ENCODE data around the gene CHST14. TPM values are rescaled to one million over a fixed set of nuclear protein-coding genes. Genes with fewer than 3 reads are reported as not detected.

The CHST14 gene
- total RNA-seq, 3 donors from 2014 or later: 6.2 to 7.1 (median 7.0) TPM

GRCh38 chr15:40464595-40465185 lies 6.1 kb upstream of the CHST14 start:
- Mint-ChIP-seq H3K4me3 (no peak overlapping the region), H3K4me1 (ENCODE audit: low read depth) (peaks cover 11% of the 10 kb centered on the region), H3K9me3 (no peaks in the 10 kb centered on the region), H3K27me3 (ENCODE audit: low read depth) (no peaks in the 10 kb centered on the region), H3K36me3 (ENCODE audit: insufficient read depth) (peaks cover 15% of the 10 kb centered on the region)
- DNase-seq (no peak), ATAC-seq (no peak)

- ATAC-seq: no peak
- peaks cover 16% of the 10 kb centered on the region for H3K4me1 Mint-ChIP-seq (ENCODE audit: low read depth)
- DNase-seq: no peak
- peaks cover 15% of the 10 kb centered on the region for H3K36me3 Mint-ChIP-seq (ENCODE audit: insufficient read depth)
- H3K27me3 Mint-ChIP-seq (ENCODE audit: low read depth): no peaks in the 10 kb centered on the region
- no peak overlapping the region for H3K4me3 Mint-ChIP-seq
- no peaks in the 10 kb centered on the region for H3K9me3 Mint-ChIP-seq
Observed at GRCh38 chr15:40465939-40466338, 4.8 kb upstream of the CHST14 start.

- ATAC-seq: no peak
- peaks cover 15% of the 10 kb centered on the region for H3K36me3 Mint-ChIP-seq (ENCODE audit: insufficient read depth)
- H3K9me3 Mint-ChIP-seq: no peaks in the 10 kb centered on the region
- H3K4me3 Mint-ChIP-seq: no peak overlapping the region
- H3K4me1 Mint-ChIP-seq (ENCODE audit: low read depth): peaks cover 18% of the 10 kb centered on the region
- no peak for DNase-seq
- no peaks in the 10 kb centered on the region for H3K27me3 Mint-ChIP-seq (ENCODE audit: low read depth)
Observed at GRCh38 chr15:40466426-40467260, 4.1 kb upstream of the CHST14 start.

GRCh38 chr15:40467261-40467615 lies 3.5 kb upstream of the CHST14 start:
- no peak for DNase-seq
- no peaks in the 10 kb centered on the region for H3K27me3 Mint-ChIP-seq (ENCODE audit: low read depth)
- H3K4me1 Mint-ChIP-seq (ENCODE audit: low read depth): peaks cover 24% of the 10 kb centered on the region
- H3K4me3 Mint-ChIP-seq: no peak overlapping the region
- H3K9me3 Mint-ChIP-seq: no peaks in the 10 kb centered on the region
- no peak for ATAC-seq
- peaks cover 15% of the 10 kb centered on the region for H3K36me3 Mint-ChIP-seq (ENCODE audit: insufficient read depth)

- DNase-seq: no peak
- H3K4me3 Mint-ChIP-seq: no peak overlapping the region
- H3K27me3 Mint-ChIP-seq (ENCODE audit: low read depth): no peaks in the 10 kb centered on the region
- H3K9me3 Mint-ChIP-seq: no peaks in the 10 kb centered on the region
- peaks cover 12% of the 10 kb centered on the region for H3K36me3 Mint-ChIP-seq (ENCODE audit: insufficient read depth)
- no peak for ATAC-seq
- peaks cover 32% of the 10 kb centered on the region for H3K4me1 Mint-ChIP-seq (ENCODE audit: low read depth)
Observed at GRCh38 chr15:40468898-40469331, 1.9 kb upstream of the CHST14 start.

GRCh38 chr15:40469776-40470390 lies 901 bp upstream of the CHST14 start:
- Mint-ChIP-seq H3K4me1 (ENCODE audit: low read depth) (peaks cover 32% of the 10 kb centered on the region), H3K4me3 (peak overlapping the region; percentile 52), H3K27me3 (ENCODE audit: low read depth) (no peaks in the 10 kb centered on the region), H3K9me3 (no peaks in the 10 kb centered on the region), H3K36me3 (ENCODE audit: insufficient read depth) (peaks cover 9% of the 10 kb centered on the region)
- no peak for DNase-seq
- no peak for ATAC-seq

- ATAC-seq: peak; percentile 51 to 59
- no peak for DNase-seq
- Mint-ChIP-seq H3K4me1 (ENCODE audit: low read depth) (peaks cover 29% of the 10 kb centered on the region), H3K9me3 (no peaks in the 10 kb centered on the region), H3K36me3 (ENCODE audit: insufficient read depth) (peaks cover 5% of the 10 kb centered on the region), H3K27me3 (ENCODE audit: low read depth) (no peaks in the 10 kb centered on the region), H3K4me3 (peak overlapping the region; percentile 84)
Observed at GRCh38 chr15:40471105-40471807, 472 bp downstream of the CHST14 start.

- Mint-ChIP-seq H3K27me3 (ENCODE audit: low read depth) (no peaks in the 10 kb centered on the region), H3K36me3 (ENCODE audit: insufficient read depth) (peaks cover 2% of the 10 kb centered on the region), H3K4me1 (ENCODE audit: low read depth) (peaks cover 26% of the 10 kb centered on the region), H3K4me3 (peak overlapping the region; percentile 84), H3K9me3 (no peaks in the 10 kb centered on the region)
- DNase-seq (no peak), ATAC-seq (peak; percentile 44 to 46)
Observed at GRCh38 chr15:40471808-40472150, 995 bp downstream of the CHST14 start.

GRCh38 chr15:40472171-40472727 lies 1.5 kb downstream of the CHST14 start:
- no peaks in the 10 kb centered on the region for H3K27me3 Mint-ChIP-seq (ENCODE audit: low read depth)
- H3K9me3 Mint-ChIP-seq: no peaks in the 10 kb centered on the region
- H3K36me3 Mint-ChIP-seq (ENCODE audit: insufficient read depth): no peaks in the 10 kb centered on the region
- peaks cover 24% of the 10 kb centered on the region for H3K4me1 Mint-ChIP-seq (ENCODE audit: low read depth)
- no peak for ATAC-seq
- H3K4me3 Mint-ChIP-seq: peak overlapping the region; percentile 84
- DNase-seq: no peak

- Mint-ChIP-seq H3K36me3 (ENCODE audit: insufficient read depth) (no peaks in the 10 kb centered on the region), H3K4me1 (ENCODE audit: low read depth) (peaks cover 22% of the 10 kb centered on the region), H3K27me3 (ENCODE audit: low read depth) (peaks cover 2% of the 10 kb centered on the region), H3K4me3 (no peak overlapping the region), H3K9me3 (no peaks in the 10 kb centered on the region)
- ATAC-seq (no peak), DNase-seq (no peak)
Observed at GRCh38 chr15:40474581-40474980, 3.8 kb downstream of the CHST14 start.

GRCh38 chr15:40477642-40478327 lies 7.0 kb downstream of the CHST14 start:
- no peak for DNase-seq
- no peaks in the 10 kb centered on the region for H3K36me3 Mint-ChIP-seq (ENCODE audit: insufficient read depth)
- peaks cover 2% of the 10 kb centered on the region for H3K4me1 Mint-ChIP-seq (ENCODE audit: low read depth)
- no peak for ATAC-seq
- H3K27me3 Mint-ChIP-seq (ENCODE audit: low read depth): peaks cover 2% of the 10 kb centered on the region
- H3K9me3 Mint-ChIP-seq: no peaks in the 10 kb centered on the region
- H3K4me3 Mint-ChIP-seq: no peak overlapping the region

GRCh38 chr15:40479024-40479423 lies 8.2 kb downstream of the CHST14 start:
- H3K27me3 Mint-ChIP-seq (ENCODE audit: low read depth): peaks cover 7% of the 10 kb centered on the region
- ATAC-seq (no peak), DNase-seq (no peak)
- no peak overlapping the region for H3K4me3 Mint-ChIP-seq
- no peaks in the 10 kb centered on the region for H3K9me3 Mint-ChIP-seq
- no peaks in the 10 kb centered on the region for H3K4me1 Mint-ChIP-seq (ENCODE audit: low read depth)
- H3K36me3 Mint-ChIP-seq (ENCODE audit: insufficient read depth): no peaks in the 10 kb centered on the region

- Mint-ChIP-seq H3K36me3 (ENCODE audit: insufficient read depth) (no peaks in the 10 kb centered on the region), H3K27me3 (ENCODE audit: low read depth) (peaks cover 7% of the 10 kb centered on the region), H3K9me3 (no peaks in the 10 kb centered on the region), H3K4me1 (ENCODE audit: low read depth) (no peaks in the 10 kb centered on the region), H3K4me3 (no peak overlapping the region)
- no peak for DNase-seq
- no peak for ATAC-seq
Observed at GRCh38 chr15:40481341-40482074, 10.7 kb downstream of the CHST14 start.
